HepG2 (cell line): ENCODE measurements around the gene GBE1. TPM values are rescaled to one million over a fixed set of nuclear protein-coding genes. Genes with fewer than 3 reads are reported as not detected.
"Not testable (repeated sequence)": the region's sequence is repeated elsewhere in the genome, so short reads cannot be mapped to it uniquely, and the experiment has no call there.

Source experiments
- ATAC-seq: fragments of 200-7000 bp; cut with Tn5 transposase; 3 replicates; pipeline ENCODE4 v1.9.1; 2020; ENCODE audit warnings: mild to moderate bottlenecking, moderate library complexity
- BruUV-seq: library from RNA; stranded (reverse); fragments of 400-500 nt; replicated peaks from 2 replicates; lab custom pipeline; 2021; lab: Mats Ljungman, UMichigan
- CTCF ChIA-PET: fragments of 300-600 bp; formaldehyde crosslinking; extraction: SDS; loops from one replicate; lab custom pipeline; 2021; ENCODE audit warnings: low total read pairs, inconsistent platforms, low intra/inter-chr PET ratio; lab: Yijun Ruan, JAX
- POLR2A ChIA-PET: fragments of 350-600 bp; sonication (Branson Sonifier 250); formaldehyde crosslinking; loops from one replicate; lab custom pipeline; 2020; ENCODE audit warnings: antibody characterized with exemption, inconsistent platforms; lab: Yijun Ruan, JAX
- DNase-seq: peaks from one replicate; pipeline ENCODE4 v3.0.0-alpha.2; 2015; ENCODE audit warnings: low spot score
- FAIRE-seq: peaks from 3 replicates; lab custom pipeline; 2011; peaks lifted over from hg19 to GRCh38; lab: Jason Lieb, UNC
- H2AFZ ChIP-seq: one replicate; pipeline ENCODE4 v1.6.1; 2011; ENCODE audit warnings: low read length, inconsistent platforms
- H3K27ac ChIP-seq: fragments of 300-600 bp; 3 replicates; pipeline ENCODE4 v1.8.0; 2011; ENCODE audit warnings: mixed run types, mild to moderate bottlenecking, mixed read lengths, low read length, inconsistent platforms; ENCODE audit not compliant: insufficient read depth; ENCODE audit errors: extremely low read length
- H3K27me3 ChIP-seq, 2 experiments: fragments of 200-600 bp in 1 of 2; 2 replicates in 1 of 2; 3 replicates in 1 of 2; pipeline versions ENCODE4 v1.6.0 to v1.8.0; 2011; ENCODE audit warnings: low read length in 2 of 2, mild to moderate bottlenecking in 2 of 2, moderate library complexity in 2 of 2, inconsistent platforms in 1 of 2; ENCODE audit not compliant: insufficient read depth in 2 of 2, control insufficient read depth in 1 of 2
- H3K36me3 ChIP-seq, 2 experiments: fragments of 200-600 bp in 1 of 2; replicated peaks in 1 of 2; 2 replicates in 1 of 2; 3 replicates in 1 of 2; pipeline versions ENCODE4 v1.5.1 to v1.8.0; 2011; ENCODE audit warnings: low read length in 2 of 2, inconsistent platforms in 1 of 2; ENCODE audit not compliant: insufficient read depth in 2 of 2, control insufficient read depth in 1 of 2
- H3K4me1 ChIP-seq: 2 replicates; pipeline ENCODE4 v1.5.1; 2012; ENCODE audit warnings: low read length, inconsistent platforms; ENCODE audit not compliant: insufficient read depth
- H3K4me2 ChIP-seq: 2 replicates; pipeline ENCODE4 v1.6.0; 2011; ENCODE audit warnings: low read depth, low read length, inconsistent platforms
- H3K4me3 ChIP-seq, 3 experiments: fragments of 200-600 bp in 1 of 3; sonication (generic), shearing (Covaris generic) in 1 of 3; replicated peaks in 1 of 3; 2 replicates each; pipeline ENCODE4 v1.5.1; 2011 to 2016; ENCODE audit warnings: low read length in 3 of 3, inconsistent platforms in 2 of 3, low read depth in 2 of 3, mild to moderate bottlenecking in 2 of 3, control low read depth in 1 of 3, mixed read lengths in 1 of 3; ENCODE audit not compliant: insufficient read depth in 1 of 3
- H3K79me2 ChIP-seq: one replicate; pipeline ENCODE4 v1.6.1; 2011; ENCODE audit warnings: low read length, inconsistent platforms; ENCODE audit not compliant: insufficient read depth
- H3K9ac ChIP-seq: 2 replicates; pipeline ENCODE4 v1.6.0; 2011; ENCODE audit warnings: mild to moderate bottlenecking, low read depth, low read length, inconsistent platforms; ENCODE audit not compliant: insufficient read depth
- H3K9me3 ChIP-seq: 2 replicates; pipeline ENCODE4 v1.5.1; 2012; ENCODE audit warnings: mild to moderate bottlenecking, low read length
- H4K20me1 ChIP-seq: 2 replicates; pipeline ENCODE4 v1.6.0; 2011; ENCODE audit warnings: inconsistent platforms, mild to moderate bottlenecking, low read length, moderate library complexity; ENCODE audit not compliant: insufficient read depth
- ATF7 ChIP-seq, 2 experiments: fragments of 450-650 bp in 1 of 2; sonication (generic) in 1 of 2; formaldehyde crosslinking in 1 of 2; IDR thresholded peaks; 2 replicates each; pipeline versions ENCODE4 v1.4.0 to v1.6.1; 2016 to 2020; ENCODE audit warnings: antibody characterized with exemption in 1 of 2, mild to moderate bottlenecking in 1 of 2, missing genetic modification reagents in 1 of 2
- CSRNP2 ChIP-seq: sonication (generic); formaldehyde crosslinking; conservative IDR thresholded peaks from 2 replicates; pipeline ENCODE4 v1.8.0; 2022; ENCODE audit warnings: low read depth, missing genetic modification reagents
- HNRNPH1 ChIP-seq: fragments of 200-400 bp; formaldehyde crosslinking; optimal IDR thresholded peaks from 2 replicates; pipeline ENCODE3; 2017; ENCODE audit warnings: mild to moderate bottlenecking, low read depth, low read length
- HNRNPK ChIP-seq: fragments of 200-400 bp; formaldehyde crosslinking; IDR thresholded peaks from 2 replicates; pipeline ENCODE4 v1.6.1; 2018; ENCODE audit warnings: low read length, low read depth, moderate library complexity, mild to moderate bottlenecking; ENCODE audit not compliant: poor library complexity, severe bottlenecking
- MXD1 ChIP-seq: sonication (generic); formaldehyde crosslinking; IDR thresholded peaks from 2 replicates; pipeline ENCODE4 v1.4.0; 2020; ENCODE audit warnings: mild to moderate bottlenecking, missing genetic modification reagents
- SP140L ChIP-seq: sonication (generic); formaldehyde crosslinking; IDR thresholded peaks from 2 replicates; pipeline ENCODE4 v1.4.0; 2020; ENCODE audit warnings: missing genetic modification reagents, borderline replicate concordance
- ZNF557 ChIP-seq: sonication (generic); formaldehyde crosslinking; IDR thresholded peaks from 2 replicates; pipeline ENCODE4 v1.4.0; 2020; ENCODE audit warnings: missing genetic modification reagents
- WGBS: methylation state at CpG from one replicate; pipeline ENCODE4 v1.1.6; 2017; ENCODE audit warnings: low lambda C conversion rate; 5-methylcytosine and 5-hydroxymethylcytosine counted together
- in situ Hi-C: cut with HindIII; loops from 2 replicates; pipeline ENCODE4 v1.10.0; 2017; ENCODE audit warnings: low pct_unique_long_range_greater_than_20kb; ENCODE audit not compliant: extremely low pct_ligation_motif_present
- intact Hi-C: fragments of 100-400 bp; cut with micrococcal nuclease; formaldehyde crosslinking; loops from one replicate; pipeline ENCODE4 v1.10.0; 2022; ENCODE audit not compliant: unreplicated experiment
- polyA plus RNA-seq, 8 experiments: library from polyadenylated mRNA; depleted of rRNA in 3 of 8; stranded (reverse) in 7 of 8; unstranded in 1 of 8; fragments of >200 nt; fragmentation: Illumina TruSeq in 4 of 8; extraction: Trizol in 4 of 8; gene quantifications; 2 replicates each; pipeline versions ENCODE4 v1.2.1 to v1.2.3, GENCODE V29; 2011 to 2016; ENCODE audit warnings: low read depth in 4 of 8, missing spikeins in 1 of 8, mixed read lengths in 1 of 8; ENCODE audit not compliant: insufficient read depth in 1 of 8
- total RNA-seq, 5 experiments: library from RNA; depleted of rRNA; stranded (reverse); fragments of >200 nt; fragmentation: Illumina TruSeq; extraction: Trizol; gene quantifications; 2 replicates each; pipeline ENCODE4 v1.2.3, GENCODE V29; 2016; ENCODE audit warnings: low read depth in 1 of 5

GBE1 gene
- total and polyA plus RNA-seq, 2 of the 13 experiments (the other 11 are each of a cell fraction or from before 2014, with no cell fraction given), result 22.9 to 36.1 TPM

DNA sequence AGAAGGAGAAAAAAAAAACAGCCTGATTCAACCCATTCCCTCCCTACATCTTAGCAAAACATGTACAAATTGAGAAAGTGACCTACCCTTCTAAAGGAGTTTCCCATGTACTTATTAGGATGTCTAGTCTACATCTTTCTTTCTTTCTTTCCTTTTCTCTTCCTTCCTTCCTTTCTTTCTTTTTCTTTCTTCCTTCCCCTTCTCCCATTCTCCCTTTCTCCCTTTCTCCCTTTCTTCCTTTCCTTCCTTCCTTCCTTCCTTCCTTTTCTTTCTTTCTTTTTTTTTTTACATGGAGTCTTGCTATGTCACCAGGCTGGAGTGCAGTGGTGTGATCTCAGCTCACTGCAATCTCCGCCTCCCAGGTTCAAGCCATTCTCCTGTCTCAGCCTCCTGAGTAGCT lies 269.0 kb downstream of the GBE1 start:
- H2AFZ ChIP-seq, FAIRE-seq, H4K20me1 ChIP-seq, H3K4me1 ChIP-seq, in situ Hi-C loops, DNase-seq, CTCF ChIA-PET, H3K9me3 ChIP-seq, H3K79me2 ChIP-seq, H3K4me2 ChIP-seq, H3K4me3 ChIP-seq, BruUV-seq, H3K27ac ChIP-seq, POLR2A ChIA-PET, H3K36me3 ChIP-seq, ATAC-seq, H3K27me3 ChIP-seq, H3K9ac ChIP-seq: not testable (repeated sequence)
- TF ChIP-seq HNRNPK, result peak; percentile 30
- 100% methylated on average over 1 of the region's 1 CpG for WGBS
- intact Hi-C loops, result loop anchor here (10.0 kb wide), 1 partner anchor 642 kb away; no protein-coding TSS in a partner anchor

DNA sequence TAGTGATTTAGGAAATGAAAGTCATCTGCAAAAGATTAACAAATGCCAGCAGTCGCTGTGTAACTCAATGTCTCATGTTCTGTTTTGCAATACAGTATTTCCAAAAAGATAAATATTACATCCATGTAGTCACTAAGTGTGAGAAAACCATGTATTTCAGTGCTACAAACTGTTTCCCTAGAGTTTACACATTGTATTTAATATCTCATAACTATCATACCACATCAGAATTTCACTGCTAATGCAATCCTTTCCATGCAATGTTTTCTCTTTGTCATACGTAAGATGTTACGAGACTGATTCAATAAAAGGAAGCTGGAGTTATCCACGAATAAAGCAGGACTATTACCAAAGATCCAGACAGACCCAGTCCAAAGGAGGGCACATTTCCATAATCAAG lies 269.4 kb downstream of the GBE1 start:
- ATAC-seq, result no peak
- no peak for FAIRE-seq
- POLR2A ChIA-PET, result no interaction called here
- no peaks in the 10 kb centered on the region for H4K20me1 ChIP-seq
- H3K9me3 ChIP-seq, result no peaks in the 10 kb centered on the region
- H3K27ac ChIP-seq, result no peak overlapping the region
- H3K27me3 ChIP-seq, result no peaks in the 10 kb centered on the region
- 91% methylated on average over 4 of the region's 4 CpGs for WGBS
- no peak overlapping the region for H3K4me2 ChIP-seq
- CTCF ChIA-PET, result no interaction called here
- no peaks in the 10 kb centered on the region for H3K4me1 ChIP-seq
- no TSS peak for BruUV-seq
- H2AFZ ChIP-seq, result no peak overlapping the region
- no peak for DNase-seq
- H3K9ac ChIP-seq, result no peak overlapping the region
- H3K36me3 ChIP-seq, result no peaks in the 10 kb centered on the region
- intact Hi-C loops (loop anchor here (10.0 kb wide), 1 partner anchor 643 kb away; no protein-coding TSS in a partner anchor), in situ Hi-C loops (no loop called here)
- TF ChIP-seq HNRNPH1, result no peak
- no peak for TF ChIP-seq SP140L
- no peak for TF ChIP-seq ZNF557 (CRISPR knock-in tag)
- no peak for TF ChIP-seq CSRNP2 (CRISPR knock-in tag)
- TF ChIP-seq ATF7 (IDR thresholded peaks at IDR 0.05), result no peak
- TF ChIP-seq ATF7 (CRISPR knock-in tag; IDR thresholded peaks at IDR 0.05), result no peak
- no peak for TF ChIP-seq MXD1 (CRISPR knock-in tag)
- no peak overlapping the region for H3K4me3 ChIP-seq
- H3K79me2 ChIP-seq, result no peaks in the 10 kb centered on the region
